KBM-7 (cell line): Measurements from ENCODE around the gene VRTN.
"Not testable (repeated sequence)": the region's sequence is repeated elsewhere in the genome, so short reads cannot be mapped to it uniquely, and the experiment has no call there.

ENCODE experiments used
- DNase-seq: peaks from one replicate; pipeline ENCODE4 v3.0.0-alpha.2; 2015
- in situ Hi-C: fragments of 300-500 bp; cut with MboI; formaldehyde crosslinking; loops from 2 replicates; pipeline ENCODE4 v1.14.3; 2020; ENCODE audit warnings: low sequenced_read_pairs, low pct_unique_long_range_greater_than_20kb, mixed read lengths

The VRTN gene

DNA sequence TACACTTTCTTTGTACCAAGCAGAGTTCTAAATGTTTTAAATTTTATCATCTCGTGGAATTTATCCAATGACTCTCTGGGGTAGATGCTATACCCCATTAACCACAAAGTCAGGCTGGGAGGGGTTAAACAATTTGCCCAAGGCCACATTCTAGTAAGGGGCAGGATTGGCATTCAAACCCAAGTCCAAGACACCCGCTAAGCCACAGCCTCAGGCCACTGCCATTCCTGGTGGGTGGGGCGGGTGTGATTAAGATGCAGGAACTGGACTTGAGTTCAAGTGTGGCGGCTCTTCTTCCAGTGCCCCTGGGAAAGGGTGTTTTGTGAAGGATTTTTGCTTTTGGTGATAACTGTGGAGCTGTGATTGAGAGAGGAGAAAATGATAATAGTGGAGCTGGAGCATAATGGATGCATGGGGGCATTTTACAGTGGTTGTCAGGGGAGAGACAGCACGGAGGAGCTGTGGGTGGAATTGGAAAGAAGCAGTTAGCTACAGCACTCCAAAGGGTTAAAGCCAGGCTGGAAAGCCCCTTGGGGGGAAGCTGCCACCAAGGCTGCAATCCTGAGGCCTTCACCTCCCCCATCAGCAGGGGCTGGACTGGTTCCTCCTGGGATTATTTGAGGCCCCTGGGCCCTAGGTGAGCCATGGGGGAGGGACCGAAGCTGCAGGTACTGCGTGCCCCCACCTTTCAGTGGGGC is 1.0 kb upstream of the VRTN start:
- in situ Hi-C loops, result no loop called here
- DNase-seq, result no peak

GRCh38 chr14:74347795-74348100 is 523 bp upstream of the VRTN start:
- in situ Hi-C loops, result no loop called here
- no peak for DNase-seq

GRCh38 chr14:74348735-74349463 is 628 bp downstream of the VRTN start:
- in situ Hi-C loops, result no loop called here

GRCh38 chr14:74349757-74350156 is 1.5 kb downstream of the VRTN start:
- in situ Hi-C loops, result no loop called here
- DNase-seq, result no peak

More at GRCh38 chr14:74348735-74349463, 628 bp downstream of the VRTN start:
- DNase-seq, result no peak

DNA sequence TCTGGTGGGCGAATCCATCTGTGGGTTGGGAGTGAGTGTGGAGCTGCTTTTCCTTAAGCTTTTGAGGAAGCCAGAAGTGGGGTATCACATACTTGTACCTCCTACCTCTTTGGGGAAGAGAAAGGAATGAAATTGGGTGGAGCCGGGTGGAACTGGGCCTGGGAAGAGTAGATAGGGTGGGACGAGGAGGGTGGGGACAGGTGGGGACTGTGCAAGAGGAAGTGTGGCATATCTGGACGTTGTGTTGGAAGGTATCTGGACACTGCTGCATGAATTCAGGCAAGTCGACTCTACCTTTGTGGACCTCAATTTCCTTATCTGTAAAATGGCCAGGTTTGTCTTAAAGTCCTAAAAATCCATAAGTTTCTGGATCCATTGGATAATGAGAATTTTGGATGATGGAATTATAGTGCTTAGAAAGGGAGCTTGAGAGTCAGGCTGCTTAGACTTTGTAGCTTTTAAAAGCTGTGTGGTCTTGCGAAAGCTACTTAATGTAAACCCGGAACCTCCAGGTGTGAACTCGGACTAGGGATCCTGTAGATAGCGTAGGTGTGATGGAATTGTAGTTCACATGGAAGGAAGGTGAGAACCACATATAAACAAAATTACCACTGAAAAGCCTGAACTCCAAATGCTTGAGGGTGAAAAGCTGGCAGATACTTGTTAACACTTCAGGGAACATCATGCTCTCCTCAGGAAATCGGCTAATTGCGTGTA is 2.1 kb downstream of the VRTN start:
- DNase-seq, result no peak
- in situ Hi-C loops, result no loop called here

GRCh38 chr14:74350928-74351323 is 2.7 kb downstream of the VRTN start:
- in situ Hi-C loops, result no loop called here
- DNase-seq, result no peak

GRCh38 chr14:74356892-74357575 is 8.8 kb downstream of the VRTN start:
- DNase-seq, result no peak
- in situ Hi-C loops, result no loop called here

- DNase-seq, result no peak
- in situ Hi-C loops, result no loop called here
Observed at GRCh38 chr14:74357585-74357984, 9.3 kb downstream of the VRTN start.

GRCh38 chr14:74358176-74358829 is 10.0 kb downstream of the VRTN start:
- in situ Hi-C loops, result no loop called here
- no peak for DNase-seq

GRCh38 chr14:74360163-74360562 is 11.9 kb downstream of the VRTN start:
- no peak for DNase-seq
- in situ Hi-C loops, result no loop called here

DNA sequence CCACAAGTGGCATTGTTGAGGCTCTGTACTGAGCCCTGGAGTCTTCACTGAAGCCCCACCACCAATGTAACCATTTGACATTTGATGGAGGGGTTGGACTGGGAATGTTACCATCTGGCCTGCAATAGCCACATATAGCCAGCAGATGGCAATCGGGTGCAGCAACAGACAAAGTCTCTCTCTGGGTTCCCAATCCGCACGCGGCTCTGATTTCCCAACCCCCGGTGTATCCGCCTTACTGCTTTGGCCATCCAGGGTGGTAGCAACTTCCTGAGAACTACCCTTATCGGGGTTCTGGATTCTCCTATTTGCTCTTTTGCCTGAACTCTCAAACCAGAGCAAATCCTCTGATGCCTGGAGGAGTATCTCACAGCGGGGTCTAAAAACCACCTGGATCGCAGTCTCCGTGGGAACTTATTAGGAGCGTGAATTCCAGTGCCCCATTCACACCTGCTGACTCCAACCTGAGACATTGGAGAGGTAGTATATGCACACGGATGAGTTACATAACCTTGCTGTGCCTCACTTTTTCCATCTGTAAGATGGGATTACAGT is 14.2 kb downstream of the VRTN start:
- in situ Hi-C loops, result no loop called here
- peak; percentile 75 for DNase-seq

DNA sequence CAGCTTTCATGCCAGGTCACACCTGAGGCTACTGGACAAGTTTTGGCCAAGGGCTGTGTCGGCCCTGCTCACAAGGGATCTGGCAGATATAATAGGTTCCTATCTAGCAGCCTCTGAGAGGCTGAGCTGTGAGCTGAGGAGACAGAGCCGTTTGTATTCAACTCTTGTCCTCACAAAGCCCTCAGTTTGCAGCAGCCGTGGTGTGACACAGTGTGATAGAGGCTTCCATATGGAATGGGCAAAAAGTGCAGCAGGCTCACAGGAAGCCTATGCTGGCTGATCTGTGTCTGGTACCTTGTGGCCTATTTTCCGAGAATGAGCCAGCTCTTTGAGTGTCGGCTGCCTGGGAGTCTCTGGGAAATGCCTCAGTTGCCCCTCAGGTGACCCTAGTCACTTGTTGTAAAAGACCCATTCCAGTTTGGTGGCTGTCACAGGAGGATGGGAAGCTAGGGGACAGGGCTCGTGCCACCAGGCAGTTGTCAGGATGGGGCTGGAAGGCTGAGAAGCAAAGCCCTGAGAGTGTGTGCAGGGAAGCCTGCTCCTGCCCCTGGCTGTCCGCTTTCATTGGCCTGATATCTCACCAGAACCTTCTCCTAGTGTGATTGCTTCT is 16.1 kb downstream of the VRTN start:
- no peak for DNase-seq
- in situ Hi-C loops, result no loop called here

GRCh38 chr14:74368026-74368425 is 19.8 kb downstream of the VRTN start:
- DNase-seq, result no peak
- in situ Hi-C loops, result no loop called here

DNA sequence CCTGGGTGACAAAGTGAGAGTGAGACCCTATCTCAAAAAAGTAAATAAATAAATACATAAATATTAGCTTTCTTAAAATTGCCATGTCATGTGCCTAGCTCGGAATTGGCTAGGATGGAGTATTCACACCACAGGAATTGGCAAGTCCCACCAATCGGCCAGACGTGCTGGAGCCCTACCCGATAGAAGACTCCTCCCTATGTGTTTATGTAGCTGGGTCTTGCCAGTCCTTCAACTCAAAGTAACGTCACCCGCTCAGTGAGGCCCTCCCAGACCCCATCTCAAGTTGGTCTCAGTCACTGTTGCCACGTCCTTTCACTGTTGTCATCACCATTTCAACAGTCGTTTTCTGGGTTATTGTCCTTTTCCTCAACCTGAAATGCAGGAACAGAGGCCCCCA is 20.2 kb downstream of the VRTN start:
- no peak for DNase-seq
- in situ Hi-C loops, result no loop called here

DNA sequence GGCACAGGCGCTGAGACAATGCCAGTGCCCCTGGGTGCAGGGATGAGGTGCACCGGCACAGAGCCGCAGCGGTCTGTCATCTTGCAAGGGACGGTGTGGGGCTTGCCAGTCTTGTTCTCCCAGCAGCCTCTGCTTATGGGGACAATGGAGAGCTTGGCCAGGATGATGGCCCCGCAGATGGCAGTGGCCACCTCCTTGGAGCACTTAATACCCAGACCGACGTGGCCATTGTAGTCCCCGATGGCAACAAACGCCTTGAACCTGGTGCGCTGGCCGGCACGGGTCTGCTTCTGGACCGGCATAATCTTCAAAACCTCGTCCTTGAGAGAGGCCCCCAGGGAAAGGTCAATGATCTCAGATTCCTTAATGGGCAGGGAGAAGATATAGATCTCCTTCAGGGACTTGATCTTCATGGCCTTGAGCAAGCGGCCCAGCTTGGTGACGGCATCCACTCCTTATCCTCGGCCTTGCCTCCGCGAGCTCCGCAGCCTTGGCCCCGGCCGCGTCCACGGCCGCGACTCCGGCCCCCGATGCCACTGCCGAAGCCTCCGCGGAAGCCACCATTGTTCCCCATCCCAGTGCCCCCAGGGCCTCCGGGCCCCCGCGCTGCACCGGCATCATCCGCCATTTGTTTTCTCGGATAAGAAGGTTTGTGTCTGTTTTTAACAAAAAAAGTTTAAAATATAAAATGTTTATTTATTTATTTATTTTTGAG is 29.9 kb downstream of the VRTN start:
- no peak for DNase-seq
- in situ Hi-C loops, result no loop called here

DNA sequence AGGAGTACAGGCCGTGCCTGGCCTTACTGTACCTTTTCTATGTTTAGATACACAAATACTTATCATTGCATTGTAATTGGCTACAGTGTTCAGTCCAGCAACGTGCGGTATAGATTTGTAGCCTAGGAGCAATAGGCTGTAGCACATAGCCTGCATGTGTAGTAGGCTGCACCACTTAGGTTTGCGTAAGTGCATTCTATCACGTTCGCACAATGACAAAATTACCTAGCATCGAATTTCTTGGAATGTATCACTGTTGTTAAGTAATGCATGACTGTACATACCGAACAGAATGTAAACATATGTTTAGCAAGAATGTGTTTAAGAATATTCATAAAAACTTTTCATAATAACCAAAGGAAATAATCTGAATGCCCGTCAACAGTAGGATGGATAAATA is 31.9 kb downstream of the VRTN start:
- in situ Hi-C loops, result no loop called here
- no peak for DNase-seq

GRCh38 chr14:74380845-74381244 is 32.6 kb downstream of the VRTN start:
- no peak for DNase-seq
- in situ Hi-C loops, result no loop called here

DNA sequence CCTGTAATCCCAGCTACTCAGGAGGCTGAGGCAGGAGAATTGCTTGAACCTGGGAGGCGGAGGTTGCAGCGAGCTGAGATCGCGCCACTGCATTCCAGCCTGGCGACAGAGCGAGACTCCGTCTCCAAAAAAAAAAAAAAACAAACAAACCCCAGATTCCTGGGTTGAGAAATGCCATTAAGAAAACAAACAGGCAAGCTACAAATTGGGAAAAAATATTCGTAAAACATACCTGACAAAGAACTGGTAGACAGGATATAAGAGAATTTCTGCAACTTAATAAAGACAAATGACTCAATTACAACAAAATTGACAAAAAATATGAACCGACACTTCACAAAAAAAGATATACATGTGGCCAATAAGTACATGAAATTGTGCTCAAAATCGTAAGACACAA is 33.3 kb downstream of the VRTN start:
- in situ Hi-C loops, DNase-seq: not testable (repeated sequence)
